Measurements from ENCODE around the gene ARID4A. TPM values are rescaled to one million over a fixed set of nuclear protein-coding genes. Genes with fewer than 3 reads are reported as not detected.

ARID4A gene
- total RNA-seq, 1 experiment from 2014 or later, result 3.5 TPM

DNA sequence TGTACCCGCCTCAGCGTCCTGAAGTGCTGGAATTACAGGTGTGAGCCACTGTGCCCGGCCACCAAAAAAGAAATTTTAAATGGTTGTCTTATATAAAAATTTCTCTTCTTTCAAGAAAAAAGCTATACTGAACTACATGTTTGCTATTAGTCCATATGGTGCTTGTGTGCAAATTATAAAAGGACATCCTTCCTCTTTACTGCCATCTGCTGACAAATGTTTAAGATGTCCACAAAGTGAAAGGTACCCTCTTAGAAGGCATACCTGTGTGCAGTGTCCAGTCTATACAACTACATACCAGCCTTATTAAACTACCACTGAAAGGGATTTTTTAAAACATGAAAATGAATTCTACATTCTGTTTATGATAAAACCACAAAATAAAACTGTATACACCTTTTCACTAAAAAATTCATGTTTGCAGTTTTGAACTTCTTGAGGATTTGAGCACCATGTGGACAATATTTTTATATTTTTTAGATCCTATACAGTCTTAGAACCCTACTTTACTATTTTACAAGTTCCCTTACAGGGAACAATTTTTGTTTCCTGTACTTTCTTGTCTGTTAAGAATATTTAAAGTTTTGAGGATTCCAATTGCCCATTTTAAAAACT is 64.5 kb downstream of the ARID4A start:
- H3K4me3 ChIP-seq (ENCODE audit: insufficient read depth, low read depth, low read length), result no peak overlapping the region
- H3K27me3 ChIP-seq (ENCODE audit: control insufficient read depth, insufficient read depth, low read length), result no peaks in the 10 kb centered on the region
- DNase-seq, result peak; percentile 13
- peaks cover 6% of the 10 kb centered on the region for H3K36me3 ChIP-seq (replicated peaks; ENCODE audit: control insufficient read depth, insufficient read depth, low read length)

DNA sequence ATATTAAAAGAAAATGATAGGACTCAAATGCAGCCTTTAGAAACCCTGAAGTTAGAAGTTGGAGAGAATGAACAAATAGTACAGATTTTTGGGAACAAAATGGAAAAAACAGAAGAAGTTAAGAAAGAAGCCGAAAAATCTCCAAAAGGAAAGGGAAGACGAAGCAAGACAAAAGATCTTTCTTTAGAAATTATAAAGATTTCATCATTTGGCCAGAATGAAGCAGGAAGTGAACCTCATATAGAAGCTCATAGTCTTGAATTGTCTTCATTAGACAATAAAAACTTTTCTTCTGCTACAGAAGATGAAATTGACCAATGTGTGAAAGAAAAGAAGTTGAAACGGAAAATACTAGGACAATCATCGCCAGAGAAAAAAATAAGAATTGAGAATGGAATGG is 66.0 kb downstream of the ARID4A start:
- no peak overlapping the region for H3K4me3 ChIP-seq (ENCODE audit: insufficient read depth, low read depth, low read length)
- no peak for DNase-seq
- peaks cover 6% of the 10 kb centered on the region for H3K36me3 ChIP-seq (replicated peaks; ENCODE audit: control insufficient read depth, insufficient read depth, low read length)
- H3K27me3 ChIP-seq (ENCODE audit: control insufficient read depth, insufficient read depth, low read length), result no peaks in the 10 kb centered on the region

DNA sequence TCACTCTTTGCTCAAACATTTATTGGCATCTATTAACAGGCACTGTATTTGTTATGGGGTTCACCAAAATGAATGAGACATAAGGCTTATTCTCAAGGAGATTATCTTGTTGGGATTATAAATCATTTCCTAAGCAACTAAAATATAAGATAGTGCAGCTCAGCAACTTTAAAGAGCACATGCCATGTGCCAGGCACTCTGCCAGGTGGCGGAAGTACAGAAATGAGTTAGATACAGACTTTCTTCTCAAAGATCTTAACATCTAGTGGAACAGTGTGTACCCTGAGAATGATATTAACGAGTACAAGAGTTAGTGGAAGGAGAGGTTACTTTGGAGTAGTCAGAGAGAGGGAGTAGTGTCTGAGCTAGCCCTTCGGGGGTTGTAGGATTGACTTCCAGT is 68.9 kb downstream of the ARID4A start:
- Histone ChIP-seq H3K27me3 (ENCODE audit: control insufficient read depth, insufficient read depth, low read length) (no peaks in the 10 kb centered on the region), H3K36me3 (replicated peaks; ENCODE audit: control insufficient read depth, insufficient read depth, low read length) (peaks cover 5% of the 10 kb centered on the region), H3K4me3 (ENCODE audit: insufficient read depth, low read depth, low read length) (no peak overlapping the region)
- no peak for DNase-seq

DNA sequence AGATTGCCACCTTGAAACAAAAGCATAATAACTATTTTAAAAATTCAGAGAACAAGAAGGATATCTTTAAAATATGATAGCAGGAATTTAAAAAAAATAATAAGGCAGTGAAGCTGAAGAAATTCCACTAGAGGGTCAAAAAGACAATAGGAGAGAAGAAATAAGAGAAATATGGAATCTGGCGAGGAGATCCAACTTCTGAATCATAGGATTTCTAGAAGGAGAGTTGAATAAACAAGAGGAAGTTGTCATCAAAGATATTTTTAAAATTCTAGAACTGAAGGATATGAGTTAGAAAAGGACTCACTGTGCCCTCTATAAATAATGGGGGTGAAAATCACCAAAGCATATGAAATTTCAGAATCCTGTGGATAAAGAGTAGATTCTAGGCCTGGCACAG is 70.6 kb downstream of the ARID4A start:
- no peak for DNase-seq
- Histone ChIP-seq H3K4me3 (ENCODE audit: insufficient read depth, low read depth, low read length) (no peak overlapping the region), H3K36me3 (replicated peaks; ENCODE audit: control insufficient read depth, insufficient read depth, low read length) (peaks cover 6% of the 10 kb centered on the region), H3K27me3 (ENCODE audit: control insufficient read depth, insufficient read depth, low read length) (no peaks in the 10 kb centered on the region)

DNA sequence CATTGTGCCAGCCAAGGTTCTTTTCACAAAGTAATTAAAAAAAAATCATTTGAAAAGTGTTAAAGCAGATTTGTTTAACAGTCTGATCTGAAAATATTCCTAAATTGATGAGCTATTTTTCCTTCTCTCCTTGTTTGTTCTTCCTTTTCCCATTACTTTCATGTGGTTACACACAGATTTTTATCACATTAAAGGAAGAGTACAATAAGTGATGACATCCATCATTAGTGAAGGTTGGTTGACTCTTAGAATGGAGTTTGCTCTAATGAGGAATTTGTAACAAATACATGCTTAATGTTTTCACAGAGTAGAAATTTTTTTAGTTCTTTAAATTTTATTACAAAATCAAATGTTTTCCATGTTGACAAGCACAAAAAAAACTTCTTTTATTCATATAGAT is 78.4 kb downstream of the ARID4A start:
- Histone ChIP-seq H3K27me3 (ENCODE audit: control insufficient read depth, insufficient read depth, low read length) (no peaks in the 10 kb centered on the region), H3K36me3 (replicated peaks; ENCODE audit: control insufficient read depth, insufficient read depth, low read length) (peaks cover 1% of the 10 kb centered on the region; the same call in 1 of the 2 replicates), H3K4me3 (ENCODE audit: insufficient read depth, low read depth, low read length) (no peak overlapping the region)
- no peak for DNase-seq

DNA sequence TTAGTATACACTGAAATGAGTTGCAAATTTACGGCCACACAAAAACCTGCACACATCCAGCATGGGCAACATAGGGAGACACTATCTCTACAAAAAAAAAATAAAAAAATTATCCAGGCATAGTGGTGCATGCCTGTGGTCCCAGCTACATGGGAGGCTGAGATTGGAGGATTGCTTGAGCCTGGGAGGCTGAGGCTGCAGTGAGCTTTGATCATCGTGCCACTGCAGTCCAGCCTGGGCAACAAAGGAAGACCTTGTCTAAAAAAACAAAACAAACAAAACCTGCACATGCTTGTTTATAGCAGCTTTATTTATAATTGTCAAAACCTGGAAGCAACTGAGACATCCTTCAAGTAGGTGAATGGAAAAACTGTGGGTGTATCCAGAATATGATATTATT is 92.5 kb downstream of the ARID4A start:
- DNase-seq, result no peak
- no peak overlapping the region for H3K4me3 ChIP-seq (ENCODE audit: insufficient read depth, low read depth, low read length)
- H3K36me3 ChIP-seq (replicated peaks; ENCODE audit: control insufficient read depth, insufficient read depth, low read length), result no peaks in the 10 kb centered on the region
- peaks cover 4% of the 10 kb centered on the region for H3K27me3 ChIP-seq (ENCODE audit: control insufficient read depth, insufficient read depth, low read length)

DNA sequence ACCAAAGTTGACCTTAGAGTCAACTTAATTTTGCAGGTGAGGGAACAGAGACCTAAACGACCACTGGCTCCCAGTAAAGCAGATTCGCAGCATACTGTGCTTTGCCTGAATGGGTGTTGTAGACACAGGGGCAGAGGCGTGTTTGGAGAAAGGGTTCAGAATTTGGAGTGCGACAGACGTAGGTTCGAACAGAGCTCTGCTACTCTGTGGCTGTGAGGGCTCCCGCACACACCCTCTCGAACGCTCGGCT is 97.1 kb downstream of the ARID4A start:
- H3K4me3 ChIP-seq (ENCODE audit: insufficient read depth, low read depth, low read length), result peak overlapping the region; percentile 65
- no peak for DNase-seq
- peaks cover 9% of the 10 kb centered on the region for H3K27me3 ChIP-seq (ENCODE audit: control insufficient read depth, insufficient read depth, low read length)
- H3K36me3 ChIP-seq (replicated peaks; ENCODE audit: control insufficient read depth, insufficient read depth, low read length), result no peaks in the 10 kb centered on the region

DNA sequence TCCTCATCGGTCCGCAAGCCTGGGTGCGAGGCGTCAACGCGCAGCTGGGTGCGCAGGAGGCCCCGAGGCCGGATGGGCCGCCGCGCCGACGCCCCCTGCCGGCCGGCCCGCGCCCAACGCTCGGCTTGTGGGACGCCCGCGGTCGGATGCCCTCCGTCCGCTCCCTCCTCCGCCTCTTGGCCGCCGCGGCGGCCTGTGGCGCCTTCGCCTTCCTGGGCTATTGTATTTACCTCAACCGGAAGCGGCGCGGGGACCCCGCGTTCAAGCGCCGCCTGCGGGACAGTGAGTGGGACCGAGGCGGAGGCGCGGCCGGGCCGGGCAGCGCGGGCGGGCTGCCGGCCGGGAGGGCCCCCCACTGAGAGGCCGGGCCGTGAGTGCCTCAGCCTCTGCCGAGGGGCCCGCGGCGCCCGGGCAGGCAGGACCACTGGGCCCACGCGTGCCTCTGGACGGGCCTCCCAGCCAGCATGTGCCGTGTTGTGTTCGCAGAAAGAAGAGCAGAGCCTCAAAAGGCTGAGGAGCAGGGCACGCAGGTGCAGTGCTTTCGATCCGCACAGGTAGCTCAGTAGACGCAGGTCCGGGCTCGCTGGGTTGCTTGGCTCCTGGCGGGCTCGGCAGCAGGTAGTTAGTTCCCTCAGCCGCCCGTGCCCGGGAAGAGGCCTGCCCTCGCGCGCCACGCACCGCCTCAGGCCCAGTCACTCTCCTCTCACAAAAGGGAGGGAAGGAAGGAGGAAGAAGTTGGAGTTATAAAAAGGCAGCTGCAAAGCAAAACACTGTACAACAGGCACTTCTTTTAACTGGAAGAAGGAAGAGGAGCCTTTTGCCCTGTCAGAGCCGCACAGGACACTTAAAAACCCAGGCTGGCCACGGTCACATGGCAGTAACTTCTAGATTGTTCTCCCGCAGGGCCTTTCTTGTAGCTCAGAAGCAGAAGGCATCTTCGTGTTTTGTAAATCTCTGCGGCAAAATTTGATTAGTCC is 97.7 kb downstream of the ARID4A start, which contains the start of gene TOMM20L:
Gene TOMM20L (plus strand): TSS at position 119 of the 977 bp plus-strand sequence. CDS start 28 bp downstream, at position 147.
- peak within 1 kb of the TSS; percentile 65 for H3K4me3 ChIP-seq (ENCODE audit: insufficient read depth, low read depth, low read length)
- no peaks in the 10 kb centered on the region for H3K36me3 ChIP-seq (replicated peaks; ENCODE audit: control insufficient read depth, insufficient read depth, low read length)
- DNase-seq, result peak; percentile 95
- peaks cover 9% of the 10 kb centered on the region for H3K27me3 ChIP-seq (ENCODE audit: control insufficient read depth, insufficient read depth, low read length)

DNA sequence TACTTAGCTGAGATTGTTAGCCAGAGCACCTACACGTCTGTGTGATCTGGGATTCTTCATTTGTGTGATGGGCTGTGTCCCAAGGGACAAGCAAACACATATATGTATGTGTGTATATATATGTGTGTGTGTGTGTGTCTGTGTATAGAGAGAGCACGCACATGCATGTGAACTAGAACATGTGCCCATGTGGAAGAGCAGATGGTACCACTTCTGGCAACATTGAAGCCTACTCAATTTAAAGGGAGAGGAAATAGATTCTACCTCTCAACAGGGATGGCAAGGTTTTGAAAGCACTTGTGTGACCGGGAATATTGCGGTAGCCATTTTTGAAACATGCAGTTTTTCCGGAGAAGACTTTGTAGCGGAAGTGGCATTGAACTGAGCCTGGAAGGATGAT is 98.8 kb downstream of the ARID4A start:
- Histone ChIP-seq H3K27me3 (ENCODE audit: control insufficient read depth, insufficient read depth, low read length) (peaks cover 9% of the 10 kb centered on the region), H3K4me3 (ENCODE audit: insufficient read depth, low read depth, low read length) (no peak overlapping the region), H3K36me3 (replicated peaks; ENCODE audit: control insufficient read depth, insufficient read depth, low read length) (no peaks in the 10 kb centered on the region)
- no peak for DNase-seq

DNA sequence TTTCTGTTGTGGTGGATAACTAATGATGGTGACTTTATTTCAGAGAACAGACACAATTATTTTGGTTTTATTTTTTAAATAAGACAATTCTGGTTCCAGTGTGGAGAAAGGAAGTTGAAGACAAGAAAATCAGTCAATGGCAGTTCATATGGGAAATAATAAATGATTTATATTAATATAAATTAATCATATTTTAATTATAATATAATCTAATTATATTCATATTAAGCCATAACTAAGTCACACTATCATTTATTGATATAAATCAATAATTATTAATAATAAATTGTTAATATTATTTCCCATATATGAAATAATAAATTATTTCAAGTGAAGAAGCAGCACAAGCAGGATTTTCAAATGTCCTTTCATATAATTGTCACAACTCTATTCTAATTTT is 100.1 kb downstream of the ARID4A start:
- H3K4me3 ChIP-seq (ENCODE audit: insufficient read depth, low read depth, low read length), result no peak overlapping the region
- DNase-seq, result no peak
- no peaks in the 10 kb centered on the region for H3K36me3 ChIP-seq (replicated peaks; ENCODE audit: control insufficient read depth, insufficient read depth, low read length)
- H3K27me3 ChIP-seq (ENCODE audit: control insufficient read depth, insufficient read depth, low read length), result peaks cover 9% of the 10 kb centered on the region

DNA sequence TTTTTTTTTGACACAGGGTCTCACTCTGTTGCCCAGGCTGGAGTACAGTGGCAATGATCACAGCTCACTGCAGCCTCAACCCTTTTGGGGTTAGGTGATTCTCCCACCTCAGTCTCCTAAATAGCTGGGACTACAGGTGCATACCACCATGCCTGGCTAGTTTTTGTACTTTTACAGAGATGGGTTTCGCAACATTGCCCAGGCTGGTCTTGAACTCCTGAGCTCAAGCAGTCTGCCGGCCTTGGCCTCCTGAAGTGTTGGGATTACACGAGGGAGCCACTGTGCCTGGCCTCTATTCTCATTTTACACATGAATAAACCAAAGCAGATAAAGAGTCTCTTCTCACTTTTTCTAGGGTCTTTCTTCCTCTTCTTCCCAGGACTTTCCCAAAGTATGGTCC is 100.5 kb downstream of the ARID4A start:
- Histone ChIP-seq H3K27me3 (ENCODE audit: control insufficient read depth, insufficient read depth, low read length) (peaks cover 9% of the 10 kb centered on the region), H3K36me3 (replicated peaks; ENCODE audit: control insufficient read depth, insufficient read depth, low read length) (no peaks in the 10 kb centered on the region), H3K4me3 (ENCODE audit: insufficient read depth, low read depth, low read length) (no peak overlapping the region)
- no peak for DNase-seq

DNA sequence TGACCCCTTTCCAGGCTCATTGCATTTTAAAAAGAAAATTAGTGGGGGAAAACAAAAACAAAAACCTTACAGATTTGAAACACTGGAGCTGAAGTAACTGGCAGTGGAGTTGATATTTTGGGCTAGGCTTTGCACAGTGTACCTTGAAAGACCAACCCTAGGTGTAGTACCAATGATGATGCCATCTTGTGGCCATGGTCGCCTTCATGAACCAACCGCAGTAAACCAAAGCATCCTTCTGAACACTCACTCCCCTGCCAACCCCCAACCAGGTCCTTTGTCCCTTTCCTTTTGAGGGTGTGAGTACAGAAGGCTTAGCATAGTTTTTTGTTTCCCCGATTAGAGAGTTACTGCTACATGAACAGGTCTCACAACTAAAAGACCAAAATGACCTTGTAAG is 103.2 kb downstream of the ARID4A start:
- Histone ChIP-seq H3K4me3 (ENCODE audit: insufficient read depth, low read depth, low read length) (no peak overlapping the region), H3K27me3 (ENCODE audit: control insufficient read depth, insufficient read depth, low read length) (peaks cover 3% of the 10 kb centered on the region; the same call in 1 of the 2 replicates), H3K36me3 (replicated peaks; ENCODE audit: control insufficient read depth, insufficient read depth, low read length) (no peaks in the 10 kb centered on the region)
- DNase-seq, result peak; percentile 36

DNA sequence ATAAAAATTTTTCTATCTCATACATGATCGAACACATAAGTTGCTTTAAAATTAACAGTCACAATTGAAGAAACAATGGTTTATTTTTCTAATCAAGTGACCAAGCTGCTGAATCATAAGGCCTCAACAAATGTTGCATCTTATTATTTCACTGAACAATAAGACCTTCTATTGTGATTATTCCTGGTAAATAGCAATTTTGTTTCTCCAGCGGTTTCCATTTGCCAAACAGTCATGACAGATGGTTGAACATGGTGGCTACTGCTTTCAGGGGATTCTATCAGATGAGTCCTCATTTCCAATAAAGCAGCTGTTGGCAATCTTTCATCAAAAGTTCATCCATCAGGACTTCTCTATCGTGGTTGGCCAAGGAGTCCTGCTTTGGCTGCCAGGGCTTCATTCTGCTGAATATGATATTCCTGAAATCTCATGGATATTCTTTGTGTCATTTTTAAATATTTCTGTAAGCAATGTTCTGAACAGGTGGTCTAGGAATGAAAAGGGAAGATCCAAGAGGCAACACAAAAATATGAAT is 110.4 kb downstream of the ARID4A start:
- peaks cover 9% of the 10 kb centered on the region for H3K36me3 ChIP-seq (replicated peaks; ENCODE audit: control insufficient read depth, insufficient read depth, low read length)

DNA sequence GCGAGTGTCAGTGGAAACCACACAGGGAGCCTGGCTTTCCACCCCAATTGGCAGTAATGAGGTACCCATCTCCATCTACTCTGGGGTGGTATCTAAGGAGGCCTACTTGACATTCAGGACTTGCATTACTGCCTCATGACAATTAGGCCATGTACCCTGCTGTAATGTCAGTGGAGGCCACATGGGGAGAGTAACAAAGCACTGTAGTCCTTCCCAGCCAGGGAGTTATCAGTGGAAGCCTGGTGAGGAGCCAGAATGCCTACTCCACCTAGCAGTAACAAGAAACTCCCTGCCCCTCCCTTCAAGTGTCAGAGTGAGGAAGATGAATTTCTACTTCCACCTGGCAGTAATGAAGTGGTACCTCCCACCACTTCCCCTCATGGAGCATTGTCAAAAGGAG is 116.5 kb downstream of the ARID4A start:
- peak; percentile 16 for DNase-seq
- no peak overlapping the region for H3K4me3 ChIP-seq (ENCODE audit: insufficient read depth, low read depth, low read length)
- peaks cover 2% of the 10 kb centered on the region for H3K36me3 ChIP-seq (replicated peaks; ENCODE audit: control insufficient read depth, insufficient read depth, low read length)
- H3K27me3 ChIP-seq (ENCODE audit: control insufficient read depth, insufficient read depth, low read length), result no peaks in the 10 kb centered on the region

More for the DNA sequence above, 110.4 kb downstream of the ARID4A start:
- no peak for DNase-seq
- Histone ChIP-seq H3K27me3 (ENCODE audit: control insufficient read depth, insufficient read depth, low read length) (no peaks in the 10 kb centered on the region), H3K4me3 (ENCODE audit: insufficient read depth, low read depth, low read length) (no peak overlapping the region)
